HG03521 (cell line): ENCODE data around the gene RNASEH1.
A peak's percentile ranks its signal among the peaks of the same experiment; 100 is the strongest.
"Not testable (repeated sequence)": the region's sequence is repeated elsewhere in the genome, so short reads cannot be mapped to it uniquely, and the experiment has no call there.

Experiments
- ATAC-seq: cut with Tn5 transposase; IDR thresholded peaks from one replicate; pipeline ENCODE4 v1.9.1; 2021; ENCODE audit warnings: mild to moderate bottlenecking, moderate library complexity; ENCODE audit not compliant: unreplicated experiment

The RNASEH1 gene

GRCh38 chr2:3594493-3595281, 36.6 kb upstream of the RNASEH1 start, which contains the start of gene COLEC11:
TSS of gene COLEC11 (plus strand) at chr2:3595112. CDS start at chr2:3604341, 9,229 bp downstream.
- ATAC-seq, result no peak

- ATAC-seq, result no peak
These were observed 31.0 kb upstream of the RNASEH1 start for GRCh38 chr2:3589086-3589485.

- no peak for ATAC-seq
These were observed 30.0 kb upstream of the RNASEH1 start for GRCh38 chr2:3588084-3588483.

GRCh38 chr2:3587432-3587831, 29.3 kb upstream of the RNASEH1 start:
- ATAC-seq, result no peak

- ATAC-seq, result no peak
These were observed 28.9 kb upstream of the RNASEH1 start for GRCh38 chr2:3587021-3587420.

GRCh38 chr2:3586220-3586619, 28.1 kb upstream of the RNASEH1 start:
- ATAC-seq, result no peak

- no peak for ATAC-seq
These were observed 27.4 kb upstream of the RNASEH1 start for GRCh38 chr2:3585261-3586109.

- no peak for ATAC-seq
These were observed 26.6 kb upstream of the RNASEH1 start for GRCh38 chr2:3584608-3585260.

- no peak for ATAC-seq
These were observed 25.9 kb upstream of the RNASEH1 start for GRCh38 chr2:3584076-3584475.

GRCh38 chr2:3581367-3582262, 23.5 kb upstream of the RNASEH1 start:
- ATAC-seq, result no peak

GRCh38 chr2:3580449-3580848, 22.3 kb upstream of the RNASEH1 start:
- no peak for ATAC-seq

- no peak for ATAC-seq
These were observed 20.9 kb upstream of the RNASEH1 start for GRCh38 chr2:3578987-3579386.

GRCh38 chr2:3576263-3576630, 18.1 kb upstream of the RNASEH1 start:
- not testable (repeated sequence) for ATAC-seq

- ATAC-seq, result peak; percentile 26
These were observed 17.6 kb upstream of the RNASEH1 start for GRCh38 chr2:3575534-3576262.

- no peak for ATAC-seq
These were observed 16.0 kb upstream of the RNASEH1 start for GRCh38 chr2:3574155-3574554.

GRCh38 chr2:3572620-3573019, 14.5 kb upstream of the RNASEH1 start:
- no peak for ATAC-seq

GRCh38 chr2:3571284-3571683, 13.2 kb upstream of the RNASEH1 start:
- ATAC-seq, result no peak

GRCh38 chr2:3569656-3570055, 11.5 kb upstream of the RNASEH1 start:
- not testable (repeated sequence) for ATAC-seq

GRCh38 chr2:3566806-3567205, 8.7 kb upstream of the RNASEH1 start:
- ATAC-seq, result no peak

- no peak for ATAC-seq
These were observed 7.0 kb upstream of the RNASEH1 start for GRCh38 chr2:3565117-3565516.
